MM.1S (cell line): ENCODE data around the gene SLC39A3.
"Not testable (repeated sequence)": the region's sequence is repeated elsewhere in the genome, so short reads cannot be mapped to it uniquely, and the experiment has no call there.

ENCODE experiments used
- DNase-seq: peaks from one replicate; pipeline ENCODE4 v3.0.0-alpha.2; 2015
- H2AFZ ChIP-seq: fragments of 300-600 bp; sonication (generic); 2 replicates; pipeline ENCODE4 v1.6.0; 2016; ENCODE audit warnings: antibody characterized with exemption, low read length
- H3F3A ChIP-seq: fragments of 300-600 bp; sonication (generic); 2 replicates; pipeline ENCODE4 v1.6.1; 2016; ENCODE audit warnings: mild to moderate bottlenecking, antibody characterized with exemption, low read length, moderate library complexity, mixed read lengths; ENCODE audit not compliant: insufficient read depth
- H3K27ac ChIP-seq: fragments of 300-600 bp; sonication (generic); 2 replicates; pipeline ENCODE4 v1.5.1; 2016; ENCODE audit warnings: mild to moderate bottlenecking, low read length
- H3K27me3 ChIP-seq: fragments of 300-600 bp; sonication (generic); replicated peaks from 2 replicates; pipeline ENCODE4 v1.6.0; 2016; ENCODE audit warnings: low read length; ENCODE audit not compliant: insufficient read depth
- H3K36me3 ChIP-seq: fragments of 300-600 bp; sonication (generic); replicated peaks from 2 replicates; pipeline ENCODE4 v1.6.1; 2016; ENCODE audit warnings: mild to moderate bottlenecking, low read length, mixed read lengths; ENCODE audit not compliant: insufficient read depth
- H3K4me1 ChIP-seq: fragments of 300-600 bp; sonication (generic); 2 replicates; pipeline ENCODE4 v1.6.1; 2016; ENCODE audit warnings: low read length, mixed read lengths
- H3K4me2 ChIP-seq: fragments of 300-600 bp; sonication (generic); 2 replicates; pipeline ENCODE4 v1.6.0; 2016; ENCODE audit warnings: low read depth, low read length
- H3K4me3 ChIP-seq: fragments of 300-600 bp; sonication (generic); 2 replicates; pipeline ENCODE4 v1.5.1; 2016; ENCODE audit warnings: low read length, mixed read lengths
- H3K79me2 ChIP-seq: fragments of 300-600 bp; sonication (generic); 2 replicates; pipeline ENCODE4 v1.6.1; 2016; ENCODE audit warnings: mixed run types, low read length, mixed read lengths
- H3K9ac ChIP-seq: fragments of 300-600 bp; sonication (generic); 2 replicates; pipeline ENCODE4 v1.6.1; 2016; ENCODE audit warnings: low read length, mixed read lengths
- H3K9me2 ChIP-seq: fragments of 300-600 bp; sonication (generic); replicated peaks from 2 replicates; pipeline ENCODE4 v1.6.1; 2016; ENCODE audit warnings: mild to moderate bottlenecking, low read length, mixed read lengths; ENCODE audit not compliant: insufficient read depth
- H3K9me3 ChIP-seq: fragments of 300-600 bp; sonication (generic); replicated peaks from 2 replicates; pipeline ENCODE4 v1.6.1; 2016; ENCODE audit warnings: mild to moderate bottlenecking, low read length, mixed read lengths; ENCODE audit not compliant: insufficient read depth
- H4K20me1 ChIP-seq: fragments of 300-600 bp; sonication (generic); 2 replicates; pipeline ENCODE4 v1.6.1; 2016; ENCODE audit warnings: mild to moderate bottlenecking, low read length, moderate library complexity, mixed read lengths; ENCODE audit not compliant: insufficient read depth
- EZH2 ChIP-seq: fragments of 300-600 bp; sonication (generic); optimal IDR thresholded peaks from 2 replicates; pipeline ENCODE3; 2017; ENCODE audit warnings: low read depth, mild to moderate bottlenecking, antibody characterized with exemption, low read length, mixed read lengths
- EZH2phosphoT487 ChIP-seq: fragments of 300-600 bp; sonication (generic); IDR thresholded peaks from 2 replicates; pipeline ENCODE4 v1.6.1; 2018; ENCODE audit warnings: antibody characterized with exemption, low read length
- TF ChIP-seq, protein P1 (sequence below): fragments of 300-600 bp; sonication (generic); IDR thresholded peaks from 2 replicates; pipeline ENCODE4 v1.5.1; 2016; ENCODE audit warnings: antibody characterized with exemption, low read length, mixed read lengths

Gene SLC39A3

DNA sequence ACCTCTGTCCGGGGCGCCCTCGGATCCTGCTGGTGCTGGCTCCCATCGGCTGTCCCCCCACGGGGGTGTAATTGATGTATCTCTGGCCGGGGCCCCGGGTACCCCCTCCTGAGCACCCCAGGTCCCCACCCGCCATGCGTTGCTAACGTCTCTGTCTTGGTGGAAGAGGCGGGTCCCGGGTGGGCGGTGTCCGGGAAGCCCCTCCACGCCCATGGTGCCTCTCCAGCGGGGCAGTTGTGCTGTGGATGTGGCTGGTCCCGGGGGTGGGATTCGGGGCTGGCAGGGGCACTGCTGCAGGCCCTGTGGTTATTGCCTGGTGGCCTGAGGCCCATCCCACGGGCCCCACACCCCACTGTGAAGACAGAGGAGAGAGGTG, 23.6 kb downstream of the SLC39A3 start:
- TF ChIP-seq EZH2 = no peak
- TF ChIP-seq EZH2phosphoT487 = no peak
- TF ChIP-seq, protein P1, sequence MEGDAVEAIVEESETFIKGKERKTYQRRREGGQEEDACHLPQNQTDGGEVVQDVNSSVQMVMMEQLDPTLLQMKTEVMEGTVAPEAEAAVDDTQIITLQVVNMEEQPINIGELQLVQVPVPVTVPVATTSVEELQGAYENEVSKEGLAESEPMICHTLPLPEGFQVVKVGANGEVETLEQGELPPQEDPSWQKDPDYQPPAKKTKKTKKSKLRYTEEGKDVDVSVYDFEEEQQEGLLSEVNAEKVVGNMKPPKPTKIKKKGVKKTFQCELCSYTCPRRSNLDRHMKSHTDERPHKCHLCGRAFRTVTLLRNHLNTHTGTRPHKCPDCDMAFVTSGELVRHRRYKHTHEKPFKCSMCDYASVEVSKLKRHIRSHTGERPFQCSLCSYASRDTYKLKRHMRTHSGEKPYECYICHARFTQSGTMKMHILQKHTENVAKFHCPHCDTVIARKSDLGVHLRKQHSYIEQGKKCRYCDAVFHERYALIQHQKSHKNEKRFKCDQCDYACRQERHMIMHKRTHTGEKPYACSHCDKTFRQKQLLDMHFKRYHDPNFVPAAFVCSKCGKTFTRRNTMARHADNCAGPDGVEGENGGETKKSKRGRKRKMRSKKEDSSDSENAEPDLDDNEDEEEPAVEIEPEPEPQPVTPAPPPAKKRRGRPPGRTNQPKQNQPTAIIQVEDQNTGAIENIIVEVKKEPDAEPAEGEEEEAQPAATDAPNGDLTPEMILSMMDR = no peak
- Histone ChIP-seq H3K27me3 (peaks cover 60% of the 10 kb centered on the region), H3K36me3 (no peaks in the 10 kb centered on the region), H3F3A (0 out of 2 replicates have a peak, but pooled peaks cover 4% of the 10 kb centered on the region), H3K4me2 (no peak overlapping the region), H3K9ac (no peak overlapping the region), H3K27ac (no peak overlapping the region), H4K20me1 (no peaks in the 10 kb centered on the region), H3K9me2 (no peaks in the 10 kb centered on the region), H2AFZ (no peak overlapping the region), H3K9me3 (no peaks in the 10 kb centered on the region), H3K4me3 (no peak overlapping the region), H3K79me2 (no peaks in the 10 kb centered on the region), H3K4me1 (no peaks in the 10 kb centered on the region)
- DNase-seq = no peak

DNA sequence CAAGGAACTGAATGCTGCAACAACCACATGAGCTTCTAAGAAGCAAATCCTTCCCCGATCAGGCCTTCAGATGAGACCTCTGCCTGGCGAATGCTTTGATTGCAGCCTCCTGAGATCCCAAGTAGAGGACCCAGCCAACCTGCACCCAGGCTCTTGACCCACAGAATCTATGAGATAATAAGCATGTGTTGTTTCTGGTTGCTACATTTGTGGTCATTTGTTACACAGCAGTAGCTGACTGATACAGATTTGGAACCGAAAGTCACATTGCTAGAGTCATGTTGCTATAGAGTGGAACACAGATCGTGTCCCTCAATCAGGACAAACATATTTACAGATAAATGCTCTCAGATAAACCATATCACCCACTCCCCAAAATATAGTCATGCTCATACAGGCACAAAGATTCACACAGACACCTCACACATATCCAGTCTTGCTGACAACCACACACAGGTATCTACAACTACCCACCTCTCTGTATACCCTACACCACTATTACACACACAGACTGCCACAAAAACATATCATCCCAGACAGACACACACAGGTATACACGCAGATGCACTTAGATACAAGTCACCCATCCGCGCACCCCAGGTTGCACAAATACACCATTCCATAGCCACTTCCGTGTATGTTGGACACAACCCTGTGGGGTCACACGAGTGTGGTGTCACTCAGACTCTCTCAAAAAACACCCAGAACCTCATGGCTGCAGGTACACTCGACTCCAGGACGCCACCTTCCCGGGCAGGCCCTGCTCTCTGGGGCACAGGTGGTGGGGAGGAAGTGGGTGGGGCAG, 24.1 kb downstream of the SLC39A3 start:
- Histone ChIP-seq H3K9me3 (no peaks in the 10 kb centered on the region), H3F3A (0 out of 2 replicates have a peak, but pooled peaks cover 4% of the 10 kb centered on the region), H3K9ac (no peak overlapping the region), H2AFZ (no peak overlapping the region), H3K4me1 (no peaks in the 10 kb centered on the region), H3K27me3 (peaks cover 59% of the 10 kb centered on the region), H3K9me2 (no peaks in the 10 kb centered on the region), H3K36me3 (no peaks in the 10 kb centered on the region), H3K4me3 (no peak overlapping the region), H4K20me1 (no peaks in the 10 kb centered on the region), H3K27ac (no peak overlapping the region), H3K79me2 (no peaks in the 10 kb centered on the region), H3K4me2 (no peak overlapping the region)
- DNase-seq = no peak
- TF ChIP-seq EZH2phosphoT487 (no peak), EZH2 (no peak)
- TF ChIP-seq, protein P1 = no peak

DNA sequence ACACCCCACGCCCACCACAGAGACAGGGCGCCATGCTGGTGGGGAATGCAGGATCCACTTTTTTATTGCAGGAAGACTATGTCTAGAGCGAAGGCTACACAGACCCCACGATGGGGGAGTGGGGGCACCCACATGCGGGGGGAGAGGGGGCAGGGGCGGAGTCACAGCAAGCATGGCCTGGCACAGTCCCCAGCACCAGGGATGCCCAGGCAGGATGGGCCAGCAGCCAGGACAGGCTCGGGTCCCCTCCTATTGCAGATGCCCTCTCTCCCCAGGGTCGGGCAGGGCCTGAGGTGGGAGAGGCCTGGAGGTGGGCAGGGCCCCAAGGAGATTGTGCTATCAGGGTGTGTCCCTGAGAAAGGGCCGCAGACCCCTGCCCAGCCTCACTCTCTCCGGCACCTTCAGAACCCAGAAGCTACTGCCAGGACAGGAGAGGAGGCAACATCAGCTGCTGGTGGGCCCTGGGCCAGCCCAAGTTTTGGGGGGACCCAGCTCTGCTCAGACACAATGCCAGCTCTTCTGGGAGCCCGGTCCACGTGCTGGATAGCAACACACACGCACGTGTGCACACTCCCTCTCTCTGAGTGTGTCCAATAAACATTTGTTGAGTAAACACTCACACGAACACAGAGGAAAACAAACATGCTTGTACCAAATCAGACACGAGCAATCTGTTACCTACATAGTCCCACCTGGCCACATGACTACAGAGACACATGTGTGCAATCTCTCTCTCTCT, 25.1 kb downstream of the SLC39A3 start:
- Histone ChIP-seq H3K36me3 (no peaks in the 10 kb centered on the region), H3F3A (0 out of 2 replicates have a peak, but pooled peaks cover 1% of the 10 kb centered on the region), H3K9me2 (no peaks in the 10 kb centered on the region), H3K4me1 (no peaks in the 10 kb centered on the region), H3K79me2 (no peaks in the 10 kb centered on the region), H3K27ac (no peak overlapping the region), H3K9me3 (no peaks in the 10 kb centered on the region), H4K20me1 (no peaks in the 10 kb centered on the region), H3K4me3 (no peak overlapping the region), H3K4me2 (no peak overlapping the region), H3K9ac (no peak overlapping the region), H2AFZ (no peak overlapping the region), H3K27me3 (peaks cover 49% of the 10 kb centered on the region)
- TF ChIP-seq EZH2phosphoT487 (no peak), EZH2 (no peak)
- TF ChIP-seq, protein P1 = no peak
- DNase-seq = no peak

DNA sequence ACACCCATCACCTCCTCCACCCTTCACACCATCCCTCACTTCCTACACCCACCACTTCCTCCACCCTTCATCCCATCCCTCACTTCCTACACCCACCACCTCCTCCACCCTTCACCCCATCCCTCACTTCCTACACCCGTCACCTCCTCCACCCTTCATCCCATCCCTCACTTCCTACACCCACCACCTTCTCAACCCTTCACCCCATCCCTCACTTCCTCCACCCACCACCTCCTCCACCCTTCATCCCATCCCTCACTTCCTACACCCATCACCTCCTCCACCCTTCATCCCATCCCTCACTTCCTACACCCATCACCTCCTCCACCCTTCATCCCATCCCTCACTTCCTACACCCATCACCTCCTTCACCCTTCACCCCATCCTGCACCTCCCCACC, 25.7 kb downstream of the SLC39A3 start:
- H3K9me2 ChIP-seq, H3F3A ChIP-seq, H3K9ac ChIP-seq, H3K4me2 ChIP-seq, H3K36me3 ChIP-seq, H4K20me1 ChIP-seq, H3K4me3 ChIP-seq, H3K4me1 ChIP-seq, H2AFZ ChIP-seq, H3K79me2 ChIP-seq, DNase-seq, H3K9me3 ChIP-seq, H3K27ac ChIP-seq: not testable (repeated sequence)
- H3K27me3 ChIP-seq = peaks cover 44% of the 10 kb centered on the region

DNA sequence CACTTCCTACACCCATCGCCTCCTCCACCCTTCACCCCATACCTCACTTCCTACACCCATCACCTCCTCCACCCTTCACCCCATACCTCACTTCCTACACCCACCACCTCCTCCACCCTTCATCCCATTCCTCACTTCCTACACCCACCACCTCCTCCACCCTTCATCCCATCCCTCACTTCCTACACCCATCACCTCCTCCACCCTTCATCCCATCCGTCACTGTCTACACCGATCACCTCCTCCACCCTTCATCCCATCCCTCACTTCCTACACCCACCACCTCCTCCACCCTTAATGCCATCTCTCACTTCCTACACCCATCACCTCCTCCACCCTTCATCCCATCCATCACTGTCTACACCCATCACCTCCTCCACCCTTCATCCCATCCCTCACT, 26.6 kb downstream of the SLC39A3 start:
- H3F3A ChIP-seq, H3K36me3 ChIP-seq, H2AFZ ChIP-seq, H3K4me1 ChIP-seq, DNase-seq, H3K4me2 ChIP-seq, H4K20me1 ChIP-seq, H3K4me3 ChIP-seq, H3K79me2 ChIP-seq, H3K9me3 ChIP-seq, H3K27ac ChIP-seq, H3K9ac ChIP-seq, H3K9me2 ChIP-seq: not testable (repeated sequence)
- peaks cover 42% of the 10 kb centered on the region for H3K27me3 ChIP-seq
